GM12878 (cell line): ENCODE data around the gene HAUS7. TPM values are rescaled to one million over a fixed set of nuclear protein-coding genes. Genes with fewer than 3 reads are reported as not detected.

Experiments
- ATAC-seq: fragments of 200-7000 bp; cut with Tn5 transposase; 3 replicates; pipeline ENCODE4 v1.9.1; 2020; ENCODE audit warnings: mild to moderate bottlenecking, moderate library complexity
- BruUV-seq: library from RNA; stranded (reverse); fragments of 400-500 nt; replicated peaks from 2 replicates; lab custom pipeline; 2021; lab: Mats Ljungman, UMichigan
- CTCF ChIA-PET: fragments of 300-600 bp; sonication (Branson Sonifier 250); formaldehyde crosslinking; extraction: SDS; loops from one replicate; lab custom pipeline; 2021; ENCODE audit warnings: inconsistent platforms; lab: Yijun Ruan, JAX
- POLR2A ChIA-PET: fragments of 350-600 bp; formaldehyde crosslinking; extraction: SDS; loops from one replicate; lab custom pipeline; 2021; ENCODE audit warnings: inconsistent platforms; lab: Charles Lee
- RAD21 ChIA-PET: fragments of 300-600 bp; sonication (Branson Sonifier 250); formaldehyde crosslinking; loops from one replicate; lab custom pipeline; 2023; ENCODE audit warnings: antibody characterized with exemption; ENCODE audit not compliant: unreplicated experiment; lab: Charles Lee
- SMC1A ChIA-PET: fragments of 300-600 bp; sonication (Branson Sonifier 250); formaldehyde crosslinking; loops from one replicate; lab custom pipeline; 2023; ENCODE audit not compliant: unreplicated experiment, uncharacterized antibody; lab: Charles Lee
- DNase-seq: peaks from one replicate; pipeline ENCODE4 v3.0.0-alpha.2; 2011; ENCODE audit warnings: low read depth, low spot score
- FAIRE-seq: peaks from 3 replicates; lab custom pipeline; 2011; peaks lifted over from hg19 to GRCh38; lab: Jason Lieb, UNC
- H2AFZ ChIP-seq: 2 replicates; pipeline ENCODE4 v1.6.0; 2011; ENCODE audit warnings: low read depth, low read length, control low read depth; ENCODE audit not compliant: control insufficient read depth
- H3K27ac ChIP-seq: 2 replicates; pipeline ENCODE4 v1.5.1; 2011; ENCODE audit warnings: control low read depth; ENCODE audit not compliant: control insufficient read depth, insufficient read depth
- H3K27me3 ChIP-seq, 2 experiments: replicated peaks in 1 of 2; 2 replicates each; pipeline versions ENCODE4 v1.6.0 to v1.6.1; 2011; ENCODE audit warnings: low read length in 1 of 2; ENCODE audit not compliant: control insufficient read depth in 2 of 2, insufficient read depth in 2 of 2
- H3K36me3 ChIP-seq, 2 experiments: 2 replicates each; pipeline ENCODE4 v1.5.1; 2011; ENCODE audit warnings: low read length in 1 of 2; ENCODE audit not compliant: control insufficient read depth in 2 of 2, insufficient read depth in 2 of 2
- H3K4me1 ChIP-seq: 2 replicates; pipeline ENCODE4 v1.6.1; 2011; ENCODE audit warnings: mild to moderate bottlenecking, low read length, moderate library complexity, mixed read lengths; ENCODE audit not compliant: control insufficient read depth, insufficient read depth
- H3K4me2 ChIP-seq: 2 replicates; pipeline ENCODE4 v1.6.0; 2011; ENCODE audit warnings: control low read depth; ENCODE audit not compliant: control insufficient read depth, insufficient read depth
- H3K4me3 ChIP-seq: fragments of 200-600 bp; sonication (generic); 2 replicates; pipeline ENCODE4 v1.5.1; 2016
- H3K79me2 ChIP-seq: 2 replicates; pipeline ENCODE4 v1.6.0; 2011; ENCODE audit warnings: low read length; ENCODE audit not compliant: control insufficient read depth, insufficient read depth
- H3K9ac ChIP-seq: 2 replicates; pipeline ENCODE4 v1.8.0; 2011; ENCODE audit warnings: low read length, control low read depth, mixed read lengths; ENCODE audit not compliant: control insufficient read depth, insufficient read depth
- H3K9me3 ChIP-seq: replicated peaks from 3 replicates; pipeline ENCODE4 v1.5.1; 2011; ENCODE audit warnings: mild to moderate bottlenecking, low read length; ENCODE audit not compliant: control insufficient read depth, insufficient read depth
- H4K20me1 ChIP-seq: 2 replicates; pipeline ENCODE4 v1.6.0; 2011; ENCODE audit not compliant: control insufficient read depth, insufficient read depth
- EP300 ChIP-seq, 2 experiments: fragments of 150-350 bp in 1 of 2; IDR thresholded peaks; 2 replicates each; pipeline ENCODE4 v1.6.1; 2011 to 2012; ENCODE audit warnings: low read depth in 2 of 2, low read length in 2 of 2, borderline replicate concordance in 1 of 2, improper control_type of control experiment in 1 of 2, inconsistent platforms in 1 of 2; ENCODE audit not compliant: control insufficient read depth in 1 of 2
- HDAC6 ChIP-seq: fragments of 200-600 bp; sonication (generic); IDR thresholded peaks from one replicate; pipeline ENCODE4 v1.8.0; 2017; ENCODE audit warnings: antibody characterized with exemption; ENCODE audit not compliant: unreplicated experiment
- JUNB ChIP-seq: IDR thresholded peaks from 2 replicates; pipeline ENCODE4 v1.6.1; 2016; ENCODE audit warnings: antibody characterized with exemption, mild to moderate bottlenecking
- MAX ChIP-seq: IDR thresholded peaks from 2 replicates; pipeline ENCODE4 v1.6.1; 2012; ENCODE audit warnings: low read depth, low read length, improper control_type of control experiment
- MTA2 ChIP-seq: fragments of 450-650 bp; IDR thresholded peaks from 2 replicates; pipeline ENCODE4 v1.6.1; 2016; ENCODE audit warnings: low read depth, mild to moderate bottlenecking, moderate library complexity
- MTA3 ChIP-seq: IDR thresholded peaks from 2 replicates; pipeline ENCODE4 v1.6.1; 2012; ENCODE audit warnings: low read length, inconsistent platforms, borderline replicate concordance
- NFYA ChIP-seq: IDR thresholded peaks from 2 replicates; pipeline ENCODE4 v1.6.1; 2011; ENCODE audit warnings: low read depth, mild to moderate bottlenecking, low read length, improper control_type of control experiment, borderline replicate concordance
- PAX8 ChIP-seq: fragments of 450-650 bp; IDR thresholded peaks from 2 replicates; pipeline ENCODE4 v1.6.1; 2017; ENCODE audit warnings: mild to moderate bottlenecking, moderate library complexity
- TAF1 ChIP-seq: IDR thresholded peaks from 2 replicates; pipeline ENCODE4 v1.6.1; 2011; ENCODE audit warnings: mild to moderate bottlenecking, low read depth, low read length, borderline replicate concordance
- TCF12 ChIP-seq: IDR thresholded peaks from 2 replicates; pipeline ENCODE4 v1.6.1; 2011; ENCODE audit warnings: low read depth, mild to moderate bottlenecking, low read length
- TCF3 ChIP-seq: IDR thresholded peaks from 2 replicates; pipeline ENCODE4 v1.6.1; 2012; ENCODE audit warnings: low read depth, mild to moderate bottlenecking, low read length, borderline replicate concordance; ENCODE audit not compliant: insufficient read depth
- ZNF592 ChIP-seq: fragments of 450-650 bp; IDR thresholded peaks from 2 replicates; pipeline ENCODE4 v1.6.1; 2017; ENCODE audit warnings: mild to moderate bottlenecking, moderate library complexity
- WGBS: methylation state at CpG from one replicate; pipeline ENCODE4 v1.1.6; 2016; ENCODE audit warnings: low lambda C conversion rate; ENCODE audit not compliant: insufficient replicate concordance, insufficient coverage; ENCODE audit errors: missing lambda C conversion rate; 5-methylcytosine and 5-hydroxymethylcytosine counted together
- in situ Hi-C: fragments of 300-500 bp; cut with MboI; formaldehyde crosslinking; loops from 9 replicates; pipeline ENCODE4 v1.14.3; 2018; ENCODE audit warnings: mixed read lengths
- intact Hi-C: fragments of 100-400 bp; cut with micrococcal nuclease; formaldehyde crosslinking; loops from one replicate; pipeline ENCODE4 v1.14.2; 2022; ENCODE audit not compliant: unreplicated experiment
- polyA plus RNA-seq, 11 experiments: library from polyadenylated mRNA; depleted of rRNA in 4 of 11; unstranded in 6 of 11; stranded (reverse) in 5 of 11; fragments of >200 nt; fragmentation: Nextera tagmentation in 4 of 11; fragmentation: Illumina TruSeq in 1 of 11; extraction: Ambion mirVana in 4 of 11; extraction: Trizol in 1 of 11; gene quantifications; 1 replicate in 1 of 11; 2 replicates in 10 of 11; pipeline versions ENCODE4 v1.2.1 to v1.2.3, GENCODE V29; 2011 to 2016; ENCODE audit warnings: inconsistent platforms in 2 of 11, missing spikeins in 2 of 11, low read depth in 1 of 11
- total RNA-seq, 4 experiments: library from RNA; depleted of rRNA in 3 of 4; stranded (reverse); fragments of >200 nt in 3 of 4; fragmentation: Illumina TruSeq in 1 of 4; extraction: Trizol in 1 of 4; gene quantifications; 2 replicates each; pipeline versions ENCODE4 v1.2.1 to v1.2.3, GENCODE V29; 2013 to 2021
- TF ChIP-seq, protein P1 (sequence below): fragments of 450-650 bp; IDR thresholded peaks from 2 replicates; pipeline ENCODE4 v1.6.1; 2018; ENCODE audit warnings: borderline replicate concordance, mild to moderate bottlenecking; ENCODE audit not compliant: partially characterized antibody

The HAUS7 gene
- total and polyA plus RNA-seq, 10 of the 15 experiments (the other 5 are each of a cell fraction or from before 2014, with no cell fraction given), result 6.7 to 63.3 (median 24.1) TPM

DNA sequence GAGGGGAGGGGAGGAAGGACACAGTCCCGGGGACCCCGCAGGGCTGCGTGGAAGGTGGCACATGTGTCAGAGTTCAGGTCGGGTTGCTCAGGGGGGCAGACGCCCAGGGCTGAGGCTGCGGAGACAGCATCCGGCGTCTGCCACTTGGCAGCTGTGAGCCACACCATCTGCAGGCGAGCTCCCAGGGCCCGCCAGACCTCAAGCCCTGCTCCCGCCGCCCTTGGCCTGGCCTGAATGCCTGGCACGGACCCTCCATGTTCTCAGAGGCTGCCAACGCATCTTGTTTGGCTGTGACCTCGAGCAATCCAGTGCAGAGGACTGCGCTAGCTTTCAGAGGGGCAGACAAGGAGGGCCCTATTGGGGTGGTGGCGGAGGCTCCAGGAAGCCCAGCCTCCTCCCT lies 29.5 kb upstream of the HAUS7 start (continued):
- TF ChIP-seq NFYA, result no peak
- no peak for TF ChIP-seq MAX
- TF ChIP-seq, protein P1, sequence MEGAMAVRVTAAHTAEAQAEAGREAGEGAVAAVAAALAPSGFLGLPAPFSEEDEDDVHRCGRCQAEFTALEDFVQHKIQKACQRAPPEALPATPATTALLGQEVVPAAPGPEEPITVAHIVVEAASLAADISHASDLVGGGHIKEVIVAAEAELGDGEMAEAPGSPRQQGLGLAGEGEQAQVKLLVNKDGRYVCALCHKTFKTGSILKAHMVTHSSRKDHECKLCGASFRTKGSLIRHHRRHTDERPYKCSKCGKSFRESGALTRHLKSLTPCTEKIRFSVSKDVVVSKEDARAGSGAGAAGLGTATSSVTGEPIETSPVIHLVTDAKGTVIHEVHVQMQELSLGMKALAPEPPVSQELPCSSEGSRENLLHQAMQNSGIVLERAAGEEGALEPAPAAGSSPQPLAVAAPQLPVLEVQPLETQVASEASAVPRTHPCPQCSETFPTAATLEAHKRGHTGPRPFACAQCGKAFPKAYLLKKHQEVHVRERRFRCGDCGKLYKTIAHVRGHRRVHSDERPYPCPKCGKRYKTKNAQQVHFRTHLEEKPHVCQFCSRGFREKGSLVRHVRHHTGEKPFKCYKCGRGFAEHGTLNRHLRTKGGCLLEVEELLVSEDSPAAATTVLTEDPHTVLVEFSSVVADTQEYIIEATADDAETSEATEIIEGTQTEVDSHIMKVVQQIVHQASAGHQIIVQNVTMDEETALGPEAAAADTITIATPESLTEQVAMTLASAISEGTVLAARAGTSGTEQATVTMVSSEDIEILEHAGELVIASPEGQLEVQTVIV, result no peak
- TF ChIP-seq HDAC6, result no peak
- TF ChIP-seq TCF3, result no peak

DNA sequence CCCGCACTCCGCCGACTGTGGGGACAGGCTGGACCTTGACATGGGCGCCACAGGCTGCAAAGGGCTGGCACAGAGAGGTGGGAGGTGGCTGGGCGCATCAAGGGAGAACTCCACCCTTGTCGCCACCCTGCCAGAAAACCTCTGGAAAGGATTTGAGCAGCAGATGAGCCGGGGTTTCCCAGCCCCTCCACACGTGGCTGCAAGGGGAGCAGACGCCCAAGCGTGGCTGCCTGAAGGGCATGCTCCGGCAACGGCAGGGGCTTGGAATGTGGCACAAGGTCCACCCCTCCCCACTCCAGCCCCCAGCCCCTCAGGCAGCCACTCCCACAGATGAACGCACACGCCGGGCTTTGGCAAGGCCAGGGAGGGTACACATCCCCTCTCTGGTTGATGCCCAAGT lies 29.0 kb upstream of the HAUS7 start:
- Histone ChIP-seq H3K4me2 (no peak overlapping the region), H3K9ac (no peak overlapping the region), H3K9me3 (no peaks in the 10 kb centered on the region; the same call in 2 of the 3 replicates), H3K27ac (no peak overlapping the region), H3K36me3 (no peaks in the 10 kb centered on the region), H3K79me2 (no peaks in the 10 kb centered on the region), H3K4me3 (no peak overlapping the region), H2AFZ (no peak overlapping the region), H3K4me1 (no peaks in the 10 kb centered on the region), H4K20me1 (no peaks in the 10 kb centered on the region), H3K27me3 (no peaks in the 10 kb centered on the region)
- no TSS peak for BruUV-seq
- no peak for FAIRE-seq
- no peak for ATAC-seq
- in situ Hi-C loops, result no loop called here
- DNase-seq, result no peak
- WGBS, result 56% methylated on average over 15 of the region's 15 CpGs
- RAD21 ChIA-PET, result no interaction called here
- SMC1A ChIA-PET, result no interaction called here
- intact Hi-C loops, result no loop called here
- CTCF ChIA-PET, result no interaction called here
- POLR2A ChIA-PET, result no interaction called here
- TF ChIP-seq TCF12, result no peak
- TF ChIP-seq EP300 (IDR thresholded peaks at IDR 0.05; ENCODE audit: borderline replicate concordance in 1 of 2, control insufficient read depth in 1 of 2, low read depth in 2 of 2, low read length in 2 of 2), result no peak
- no peak for TF ChIP-seq MTA3
- TF ChIP-seq ZNF592, result no peak
- no peak for TF ChIP-seq HDAC6
- no peak for TF ChIP-seq JUNB
- no peak for TF ChIP-seq MTA2
- no peak for TF ChIP-seq PAX8
- no peak for TF ChIP-seq TAF1
